GM23338 (cell line): Measurements from ENCODE around the gene EEF2. TPM values are rescaled to one million over a fixed set of nuclear protein-coding genes. Genes with fewer than 3 reads are reported as not detected.

Experiments used
- ATAC-seq: fragments of 200-7000 bp; cut with Tn5 transposase; 3 replicates; pipeline ENCODE4 v1.9.1; 2020
- DNase-seq: peaks from one replicate; pipeline ENCODE4 v3.0.0-alpha.2; 2015; ENCODE audit warnings: low spot score
- H2AFZ ChIP-seq: fragments of 200-600 bp; sonication (generic); 2 replicates; pipeline ENCODE4 v1.8.0; 2016; ENCODE audit warnings: antibody characterized with exemption, mild to moderate bottlenecking, moderate library complexity
- H3F3A ChIP-seq: fragments of 200-600 bp; sonication (generic); replicated peaks from 2 replicates; pipeline ENCODE4 v1.8.0; 2017; ENCODE audit warnings: antibody characterized with exemption, mixed run types, low read depth
- H3K27ac ChIP-seq: fragments of 200-600 bp; sonication (generic); 2 replicates; pipeline ENCODE4 v1.6.1; 2016; ENCODE audit warnings: low read depth
- H3K27me3 ChIP-seq: fragments of 200-600 bp; sonication (generic); 2 replicates; pipeline ENCODE4 v1.8.0; 2016; ENCODE audit warnings: mild to moderate bottlenecking, mixed run types, moderate library complexity; ENCODE audit not compliant: insufficient read depth
- H3K36me3 ChIP-seq: fragments of 200-600 bp; sonication (generic); 2 replicates; pipeline ENCODE4 v1.8.0; 2016; ENCODE audit warnings: mild to moderate bottlenecking; ENCODE audit not compliant: insufficient read depth
- H3K4me1 ChIP-seq: fragments of 200-600 bp; sonication (generic); 2 replicates; pipeline ENCODE4 v1.8.0; 2016; ENCODE audit warnings: mild to moderate bottlenecking, moderate library complexity; ENCODE audit not compliant: insufficient read depth
- H3K4me2 ChIP-seq: fragments of 200-600 bp; sonication (generic); 2 replicates; pipeline ENCODE4 v1.7.1; 2017; ENCODE audit warnings: mixed run types
- H3K4me3 ChIP-seq: fragments of 200-600 bp; sonication (generic); 2 replicates; pipeline ENCODE4 v1.6.1; 2016; ENCODE audit warnings: mixed run types
- H3K79me2 ChIP-seq: fragments of 200-600 bp; sonication (generic); replicated peaks from 2 replicates; pipeline ENCODE4 v1.8.0; 2017; ENCODE audit warnings: mild to moderate bottlenecking; ENCODE audit not compliant: insufficient read depth
- H3K9me2 ChIP-seq: fragments of 200-600 bp; sonication (generic); 2 replicates; pipeline ENCODE4 v1.8.0; 2017; ENCODE audit not compliant: insufficient read depth
- H4K20me1 ChIP-seq: fragments of 200-600 bp; sonication (generic); replicated peaks from 2 replicates; pipeline ENCODE4 v1.8.0; 2017; ENCODE audit warnings: mild to moderate bottlenecking; ENCODE audit not compliant: insufficient read depth
- H3K27ac Mint-ChIP-seq: 2 replicates; pipeline ENCODE4 v1.8.0; 2020; ENCODE audit warnings: inconsistent platforms, mild to moderate bottlenecking, moderate library complexity, mixed read lengths
- H3K27me3 Mint-ChIP-seq: 3 replicates; pipeline ENCODE4 v1.8.0; 2022; ENCODE audit warnings: low read depth, mild to moderate bottlenecking, moderate library complexity, mixed read lengths, inconsistent platforms; ENCODE audit not compliant: insufficient read depth, poor library complexity
- H3K36me3 Mint-ChIP-seq: 3 replicates; pipeline ENCODE4 v1.8.0; 2021; ENCODE audit warnings: low read depth, mild to moderate bottlenecking, inconsistent platforms, moderate library complexity, mixed read lengths
- H3K4me1 Mint-ChIP-seq: 3 replicates; pipeline ENCODE4 v1.8.0; 2020; ENCODE audit warnings: mild to moderate bottlenecking, inconsistent platforms, mixed read lengths
- H3K4me3 Mint-ChIP-seq: 3 replicates; pipeline ENCODE4 v1.8.0; 2021; ENCODE audit warnings: moderate library complexity, mild to moderate bottlenecking, inconsistent platforms, mixed read lengths
- H3K9me3 Mint-ChIP-seq: 3 replicates; pipeline ENCODE4 v1.8.0; 2020; ENCODE audit warnings: moderate library complexity, mild to moderate bottlenecking, inconsistent platforms, mixed read lengths
- CREB1 ChIP-seq: fragments of 250-450 bp; sonication (Bioruptor Pico); IDR thresholded peaks from 2 replicates; pipeline ENCODE4 v1.5.0; 2020; ENCODE audit warnings: low read depth, mild to moderate bottlenecking, moderate library complexity
- EZH2 ChIP-seq: fragments of 200-600 bp; sonication (generic); IDR thresholded peaks from one replicate; pipeline ENCODE4 v1.8.0; 2017; ENCODE audit warnings: antibody characterized with exemption, mild to moderate bottlenecking, low read depth; ENCODE audit not compliant: unreplicated experiment
- EZH2phosphoT487 ChIP-seq: fragments of 200-600 bp; sonication (generic); IDR thresholded peaks from one replicate; pipeline ENCODE4 v1.8.1; 2018; ENCODE audit warnings: antibody characterized with exemption; ENCODE audit not compliant: unreplicated experiment
- JUNB ChIP-seq: IDR thresholded peaks from one replicate; pipeline ENCODE4 v1.6.1; 2016; ENCODE audit warnings: antibody characterized with exemption; ENCODE audit not compliant: unreplicated experiment
- NANOG ChIP-seq: IDR thresholded peaks from 2 replicates; pipeline ENCODE4 v1.6.1; 2016; ENCODE audit warnings: antibody characterized with exemption, borderline replicate concordance
- POLR2AphosphoS5 ChIP-seq: IDR thresholded peaks from 2 replicates; pipeline ENCODE4 v1.6.1; 2016; ENCODE audit warnings: antibody characterized with exemption, low read depth
- STAT1 ChIP-seq: IDR thresholded peaks from one replicate; pipeline ENCODE4 v1.6.1; 2016; ENCODE audit warnings: antibody characterized with exemption; ENCODE audit not compliant: unreplicated experiment
- ZNF114 ChIP-seq: fragments of 250-450 bp; sonication (Bioruptor Pico); IDR thresholded peaks from 2 replicates; pipeline ENCODE4 v1.5.0; 2020; ENCODE audit warnings: mild to moderate bottlenecking, moderate library complexity
- ZNF331 ChIP-seq: fragments of 250-450 bp; sonication (Bioruptor Pico); IDR thresholded peaks from 2 replicates; pipeline ENCODE4 v1.5.0; 2020; ENCODE audit warnings: low read depth, mild to moderate bottlenecking, moderate library complexity
- polyA plus RNA-seq: library from polyadenylated mRNA; unstranded; fragments of >200 nt; fragmentation: Nextera tagmentation; extraction: Ambion mirVana; gene quantifications from 2 replicates; pipeline ENCODE4 v1.2.1, GENCODE V29; 2016
- total RNA-seq: library from RNA; depleted of rRNA; stranded (reverse); fragments of >200 nt; shearing (Covaris generic); gene quantifications from 2 replicates; pipeline ENCODE4 v1.2.3, GENCODE V29; 2014
- TF ChIP-seq, protein P1 (sequence below): IDR thresholded peaks from one replicate; pipeline ENCODE4 v1.6.1; 2018; ENCODE audit warnings: antibody characterized with exemption; ENCODE audit not compliant: unreplicated experiment
- TF ChIP-seq, protein P2 (sequence below): fragments of 250-450 bp; sonication (Bioruptor Pico); IDR thresholded peaks from 2 replicates; pipeline ENCODE4 v1.5.0; 2020; ENCODE audit warnings: mild to moderate bottlenecking, moderate library complexity
- TF ChIP-seq, protein P3 (sequence below), 2 experiments: fragments of 200-600 bp in 1 of 2; sonication (generic) in 1 of 2; conservative IDR thresholded peaks; 2 replicates each; pipeline versions ENCODE4 v1.5.1 to v1.6.1; 2016 to 2017; ENCODE audit warnings: antibody characterized with exemption in 2 of 2, low read depth in 2 of 2, mild to moderate bottlenecking in 2 of 2, moderate library complexity in 1 of 2
- TF ChIP-seq, protein P4 (sequence below): IDR thresholded peaks from 2 replicates; pipeline ENCODE4 v1.6.1; 2016; ENCODE audit warnings: antibody characterized with exemption

Gene EEF2
- total and polyA plus RNA-seq, 2 experiments from 2014 or later, result 772 to 2,987 TPM

DNA sequence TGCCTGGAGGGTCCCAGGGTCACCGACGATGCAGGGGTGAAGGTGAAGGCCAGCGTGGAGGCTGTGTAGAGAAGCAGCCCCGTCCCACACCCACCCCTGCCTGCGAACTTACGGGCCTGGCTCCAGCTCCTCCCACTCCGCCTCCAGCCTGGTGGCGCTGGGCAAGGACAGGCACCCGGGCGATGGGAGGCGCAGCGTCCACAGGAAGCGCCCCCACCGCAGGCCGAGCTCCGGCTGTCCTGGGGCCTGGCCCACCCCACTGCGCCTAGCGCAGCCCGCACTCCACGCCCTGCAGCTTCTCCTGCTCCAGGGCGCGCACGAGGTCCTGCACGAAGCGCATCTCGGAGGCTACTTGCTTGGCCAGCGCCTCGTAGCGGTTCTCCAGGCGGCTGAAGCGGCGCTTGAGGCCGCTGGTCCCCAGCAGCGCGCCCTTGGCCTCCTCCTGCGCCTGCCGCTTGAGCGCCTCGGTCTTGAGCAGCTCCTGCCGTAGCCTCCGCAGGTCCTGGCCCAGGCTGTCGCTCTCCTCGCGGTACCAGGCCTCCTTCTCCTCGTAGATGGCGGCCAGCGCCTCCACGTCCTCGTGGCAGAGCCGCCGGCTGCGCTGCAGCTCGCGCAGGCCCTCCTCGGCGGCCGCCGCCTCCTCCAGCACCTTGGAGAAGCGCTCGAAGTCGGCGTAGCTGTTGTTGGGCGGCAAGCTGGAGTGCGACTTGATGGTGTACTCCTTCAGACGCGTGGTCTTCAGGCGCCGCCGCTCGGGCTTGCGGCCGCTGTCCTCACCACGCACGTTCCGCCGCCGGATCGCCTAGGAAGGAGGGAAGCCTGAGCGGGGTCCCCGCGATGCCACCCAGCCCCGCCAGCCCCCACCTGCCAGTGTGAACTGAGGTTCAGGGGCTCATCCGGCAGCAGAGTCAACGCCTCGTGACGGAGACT, 26.2 kb downstream of the EEF2 start:
- no peaks in the 10 kb centered on the region for H3K4me1 ChIP-seq
- no peak; the same call in 2 of the 3 replicates for ATAC-seq
- no peaks in the 10 kb centered on the region for H3K4me1 Mint-ChIP-seq

More for the DNA sequence above, 26.2 kb downstream of the EEF2 start:
- H3K27me3 ChIP-seq, result no peaks in the 10 kb centered on the region
- no peaks in the 10 kb centered on the region; the same call in 1 of the 2 replicates for H4K20me1 ChIP-seq
- no peak overlapping the region for H3K4me2 ChIP-seq
- Mint-ChIP-seq H3K27ac (no peak overlapping the region), H3K36me3 (peaks cover 47% of the 10 kb centered on the region), H3K9me3 (no peaks in the 10 kb centered on the region), H3K27me3 (peaks cover 14% of the 10 kb centered on the region), H3K4me3 (no peak overlapping the region)
- H3K36me3 ChIP-seq, result peaks cover 11% of the 10 kb centered on the region; the same call in 1 of the 2 replicates
- H3K79me2 ChIP-seq, result no peaks in the 10 kb centered on the region
- H3F3A ChIP-seq, result no peaks in the 10 kb centered on the region
- no peak overlapping the region for H3K4me3 ChIP-seq
- no peak for DNase-seq
- H3K9me2 ChIP-seq, result no peaks in the 10 kb centered on the region
- no peak overlapping the region for H2AFZ ChIP-seq
- TF ChIP-seq, protein P1, sequence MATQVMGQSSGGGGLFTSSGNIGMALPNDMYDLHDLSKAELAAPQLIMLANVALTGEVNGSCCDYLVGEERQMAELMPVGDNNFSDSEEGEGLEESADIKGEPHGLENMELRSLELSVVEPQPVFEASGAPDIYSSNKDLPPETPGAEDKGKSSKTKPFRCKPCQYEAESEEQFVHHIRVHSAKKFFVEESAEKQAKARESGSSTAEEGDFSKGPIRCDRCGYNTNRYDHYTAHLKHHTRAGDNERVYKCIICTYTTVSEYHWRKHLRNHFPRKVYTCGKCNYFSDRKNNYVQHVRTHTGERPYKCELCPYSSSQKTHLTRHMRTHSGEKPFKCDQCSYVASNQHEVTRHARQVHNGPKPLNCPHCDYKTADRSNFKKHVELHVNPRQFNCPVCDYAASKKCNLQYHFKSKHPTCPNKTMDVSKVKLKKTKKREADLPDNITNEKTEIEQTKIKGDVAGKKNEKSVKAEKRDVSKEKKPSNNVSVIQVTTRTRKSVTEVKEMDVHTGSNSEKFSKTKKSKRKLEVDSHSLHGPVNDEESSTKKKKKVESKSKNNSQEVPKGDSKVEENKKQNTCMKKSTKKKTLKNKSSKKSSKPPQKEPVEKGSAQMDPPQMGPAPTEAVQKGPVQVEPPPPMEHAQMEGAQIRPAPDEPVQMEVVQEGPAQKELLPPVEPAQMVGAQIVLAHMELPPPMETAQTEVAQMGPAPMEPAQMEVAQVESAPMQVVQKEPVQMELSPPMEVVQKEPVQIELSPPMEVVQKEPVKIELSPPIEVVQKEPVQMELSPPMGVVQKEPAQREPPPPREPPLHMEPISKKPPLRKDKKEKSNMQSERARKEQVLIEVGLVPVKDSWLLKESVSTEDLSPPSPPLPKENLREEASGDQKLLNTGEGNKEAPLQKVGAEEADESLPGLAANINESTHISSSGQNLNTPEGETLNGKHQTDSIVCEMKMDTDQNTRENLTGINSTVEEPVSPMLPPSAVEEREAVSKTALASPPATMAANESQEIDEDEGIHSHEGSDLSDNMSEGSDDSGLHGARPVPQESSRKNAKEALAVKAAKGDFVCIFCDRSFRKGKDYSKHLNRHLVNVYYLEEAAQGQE, result no peak
- no peak for TF ChIP-seq ZNF331 (CRISPR knock-in tag)
- TF ChIP-seq EZH2phosphoT487, result no peak
- TF ChIP-seq JUNB, result no peak
- no peak for TF ChIP-seq ZNF114 (CRISPR knock-in tag)
- TF ChIP-seq EZH2, result no peak
- TF ChIP-seq POLR2AphosphoS5, result no peak
- TF ChIP-seq, protein P2, sequence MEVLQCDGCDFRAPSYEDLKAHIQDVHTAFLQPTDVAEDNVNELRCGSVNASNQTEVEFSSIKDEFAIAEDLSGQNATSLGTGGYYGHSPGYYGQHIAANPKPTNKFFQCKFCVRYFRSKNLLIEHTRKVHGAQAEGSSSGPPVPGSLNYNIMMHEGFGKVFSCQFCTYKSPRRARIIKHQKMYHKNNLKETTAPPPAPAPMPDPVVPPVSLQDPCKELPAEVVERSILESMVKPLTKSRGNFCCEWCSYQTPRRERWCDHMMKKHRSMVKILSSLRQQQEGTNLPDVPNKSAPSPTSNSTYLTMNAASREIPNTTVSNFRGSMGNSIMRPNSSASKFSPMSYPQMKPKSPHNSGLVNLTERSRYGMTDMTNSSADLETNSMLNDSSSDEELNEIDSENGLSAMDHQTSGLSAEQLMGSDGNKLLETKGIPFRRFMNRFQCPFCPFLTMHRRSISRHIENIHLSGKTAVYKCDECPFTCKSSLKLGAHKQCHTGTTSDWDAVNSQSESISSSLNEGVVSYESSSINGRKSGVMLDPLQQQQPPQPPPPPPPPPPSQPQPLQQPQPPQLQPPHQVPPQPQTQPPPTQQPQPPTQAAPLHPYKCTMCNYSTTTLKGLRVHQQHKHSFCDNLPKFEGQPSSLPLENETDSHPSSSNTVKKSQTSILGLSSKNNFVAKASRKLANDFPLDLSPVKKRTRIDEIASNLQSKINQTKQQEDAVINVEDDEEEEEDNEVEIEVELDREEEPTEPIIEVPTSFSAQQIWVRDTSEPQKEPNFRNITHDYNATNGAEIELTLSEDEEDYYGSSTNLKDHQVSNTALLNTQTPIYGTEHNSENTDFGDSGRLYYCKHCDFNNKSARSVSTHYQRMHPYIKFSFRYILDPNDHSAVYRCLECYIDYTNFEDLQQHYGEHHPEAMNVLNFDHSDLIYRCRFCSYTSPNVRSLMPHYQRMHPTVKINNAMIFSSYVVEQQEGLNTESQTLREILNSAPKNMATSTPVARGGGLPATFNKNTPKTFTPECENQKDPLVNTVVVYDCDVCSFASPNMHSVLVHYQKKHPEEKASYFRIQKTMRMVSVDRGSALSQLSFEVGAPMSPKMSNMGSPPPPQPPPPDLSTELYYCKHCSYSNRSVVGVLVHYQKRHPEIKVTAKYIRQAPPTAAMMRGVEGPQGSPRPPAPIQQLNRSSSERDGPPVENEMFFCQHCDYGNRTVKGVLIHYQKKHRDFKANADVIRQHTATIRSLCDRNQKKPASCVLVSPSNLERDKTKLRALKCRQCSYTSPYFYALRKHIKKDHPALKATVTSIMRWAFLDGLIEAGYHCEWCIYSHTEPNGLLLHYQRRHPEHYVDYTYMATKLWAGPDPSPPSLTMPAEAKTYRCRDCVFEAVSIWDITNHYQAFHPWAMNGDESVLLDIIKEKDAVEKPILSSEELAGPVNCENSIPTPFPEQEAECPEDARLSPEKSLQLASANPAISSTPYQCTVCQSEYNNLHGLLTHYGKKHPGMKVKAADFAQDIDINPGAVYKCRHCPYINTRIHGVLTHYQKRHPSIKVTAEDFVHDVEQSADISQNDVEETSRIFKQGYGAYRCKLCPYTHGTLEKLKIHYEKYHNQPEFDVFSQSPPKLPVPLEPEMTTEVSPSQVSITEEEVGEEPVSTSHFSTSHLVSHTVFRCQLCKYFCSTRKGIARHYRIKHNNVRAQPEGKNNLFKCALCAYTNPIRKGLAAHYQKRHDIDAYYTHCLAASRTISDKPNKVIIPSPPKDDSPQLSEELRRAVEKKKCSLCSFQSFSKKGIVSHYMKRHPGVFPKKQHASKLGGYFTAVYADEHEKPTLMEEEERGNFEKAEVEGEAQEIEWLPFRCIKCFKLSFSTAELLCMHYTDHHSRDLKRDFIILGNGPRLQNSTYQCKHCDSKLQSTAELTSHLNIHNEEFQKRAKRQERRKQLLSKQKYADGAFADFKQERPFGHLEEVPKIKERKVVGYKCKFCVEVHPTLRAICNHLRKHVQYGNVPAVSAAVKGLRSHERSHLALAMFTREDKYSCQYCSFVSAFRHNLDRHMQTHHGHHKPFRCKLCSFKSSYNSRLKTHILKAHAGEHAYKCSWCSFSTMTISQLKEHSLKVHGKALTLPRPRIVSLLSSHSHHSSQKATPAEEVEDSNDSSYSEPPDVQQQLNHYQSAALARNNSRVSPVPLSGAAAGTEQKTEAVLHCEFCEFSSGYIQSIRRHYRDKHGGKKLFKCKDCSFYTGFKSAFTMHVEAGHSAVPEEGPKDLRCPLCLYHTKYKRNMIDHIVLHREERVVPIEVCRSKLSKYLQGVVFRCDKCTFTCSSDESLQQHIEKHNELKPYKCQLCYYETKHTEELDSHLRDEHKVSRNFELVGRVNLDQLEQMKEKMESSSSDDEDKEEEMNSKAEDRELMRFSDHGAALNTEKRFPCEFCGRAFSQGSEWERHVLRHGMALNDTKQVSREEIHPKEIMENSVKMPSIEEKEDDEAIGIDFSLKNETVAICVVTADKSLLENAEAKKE (CRISPR knock-in tag), result no peak
- TF ChIP-seq CREB1 (CRISPR knock-in tag), result no peak
- TF ChIP-seq, protein P3, sequence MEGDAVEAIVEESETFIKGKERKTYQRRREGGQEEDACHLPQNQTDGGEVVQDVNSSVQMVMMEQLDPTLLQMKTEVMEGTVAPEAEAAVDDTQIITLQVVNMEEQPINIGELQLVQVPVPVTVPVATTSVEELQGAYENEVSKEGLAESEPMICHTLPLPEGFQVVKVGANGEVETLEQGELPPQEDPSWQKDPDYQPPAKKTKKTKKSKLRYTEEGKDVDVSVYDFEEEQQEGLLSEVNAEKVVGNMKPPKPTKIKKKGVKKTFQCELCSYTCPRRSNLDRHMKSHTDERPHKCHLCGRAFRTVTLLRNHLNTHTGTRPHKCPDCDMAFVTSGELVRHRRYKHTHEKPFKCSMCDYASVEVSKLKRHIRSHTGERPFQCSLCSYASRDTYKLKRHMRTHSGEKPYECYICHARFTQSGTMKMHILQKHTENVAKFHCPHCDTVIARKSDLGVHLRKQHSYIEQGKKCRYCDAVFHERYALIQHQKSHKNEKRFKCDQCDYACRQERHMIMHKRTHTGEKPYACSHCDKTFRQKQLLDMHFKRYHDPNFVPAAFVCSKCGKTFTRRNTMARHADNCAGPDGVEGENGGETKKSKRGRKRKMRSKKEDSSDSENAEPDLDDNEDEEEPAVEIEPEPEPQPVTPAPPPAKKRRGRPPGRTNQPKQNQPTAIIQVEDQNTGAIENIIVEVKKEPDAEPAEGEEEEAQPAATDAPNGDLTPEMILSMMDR (conservative IDR thresholded peaks at IDR 0.05; ENCODE audit: low read depth in 2 of 2), result no peak
- TF ChIP-seq NANOG, result no peak
- TF ChIP-seq, protein P4, sequence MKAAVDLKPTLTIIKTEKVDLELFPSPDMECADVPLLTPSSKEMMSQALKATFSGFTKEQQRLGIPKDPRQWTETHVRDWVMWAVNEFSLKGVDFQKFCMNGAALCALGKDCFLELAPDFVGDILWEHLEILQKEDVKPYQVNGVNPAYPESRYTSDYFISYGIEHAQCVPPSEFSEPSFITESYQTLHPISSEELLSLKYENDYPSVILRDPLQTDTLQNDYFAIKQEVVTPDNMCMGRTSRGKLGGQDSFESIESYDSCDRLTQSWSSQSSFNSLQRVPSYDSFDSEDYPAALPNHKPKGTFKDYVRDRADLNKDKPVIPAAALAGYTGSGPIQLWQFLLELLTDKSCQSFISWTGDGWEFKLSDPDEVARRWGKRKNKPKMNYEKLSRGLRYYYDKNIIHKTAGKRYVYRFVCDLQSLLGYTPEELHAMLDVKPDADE, result no peak
- no peak for TF ChIP-seq STAT1
- H3K27ac ChIP-seq, result no peak overlapping the region
